OCI-LY3 (cell line): ENCODE data around the gene ZNF181.

Source experiments
- H2AFZ ChIP-seq: fragments of 200-600, 300-600 bp; shearing (Covaris generic); 2 replicates; pipeline ENCODE4 v1.6.0; 2014; ENCODE audit warnings: antibody characterized with exemption, low read depth, low read length
- H3K27ac ChIP-seq: fragments of 200-600, 300-600 bp; sonication (generic); 2 replicates; pipeline ENCODE4 v1.5.1; 2014; ENCODE audit warnings: mild to moderate bottlenecking, low read length, moderate library complexity, mixed read lengths
- H3K27me3 ChIP-seq: fragments of 200-600, 300-600 bp; sonication (generic); 2 replicates; pipeline ENCODE4 v1.6.1; 2014; ENCODE audit warnings: low read depth, low read length, mixed read lengths
- H3K36me3 ChIP-seq: fragments of 200-600, 300-600 bp; sonication (generic); replicated peaks from 2 replicates; pipeline ENCODE3; 2014; ENCODE audit warnings: low read depth, low read length, mixed read lengths
- H3K4me1 ChIP-seq: fragments of 300-600, 200-600 bp; sonication (generic); 2 replicates; pipeline ENCODE4 v1.6.1; 2014; ENCODE audit warnings: low read length, mixed read lengths
- H3K4me2 ChIP-seq: fragments of 200-600, 300-600 bp; sonication (generic); 2 replicates; pipeline ENCODE4 v1.6.1; 2014; ENCODE audit warnings: low read length, mixed read lengths
- H3K4me3 ChIP-seq: fragments of 300-600, 200-600 bp; sonication (generic); 2 replicates; pipeline ENCODE4 v1.5.1; 2014; ENCODE audit warnings: antibody characterized with exemption, mild to moderate bottlenecking, low read length, moderate library complexity
- H3K79me2 ChIP-seq: fragments of 300-600, 200-600 bp; shearing (Covaris generic); 2 replicates; pipeline ENCODE4 v1.6.1; 2014; ENCODE audit warnings: mild to moderate bottlenecking, low read length, mixed read lengths
- H3K9ac ChIP-seq: fragments of 300-600, 200-600 bp; shearing (Covaris generic); 2 replicates; pipeline ENCODE4 v1.6.0; 2014; ENCODE audit warnings: mild to moderate bottlenecking, low read length, moderate library complexity
- H3K9me3 ChIP-seq: fragments of 200-600, 300-600 bp; shearing (Covaris generic); 2 replicates; pipeline ENCODE4 v1.6.1; 2014; ENCODE audit warnings: low read length, mixed read lengths; ENCODE audit not compliant: insufficient read depth
- H4K20me1 ChIP-seq: fragments of 200-600, 300-600 bp; sonication (generic); 2 replicates; pipeline ENCODE4 v1.6.1; 2016; ENCODE audit warnings: low read length, mixed read lengths; ENCODE audit not compliant: insufficient read depth
- EZH2phosphoT487 ChIP-seq: fragments of 200-600 bp; shearing (Covaris generic); IDR thresholded peaks from 2 replicates; pipeline ENCODE4 v1.6.1; 2018; ENCODE audit warnings: antibody characterized with exemption, mixed run types, low read depth
- TF ChIP-seq, protein P1 (sequence below): fragments of 200-600, 300-600 bp; sonication (generic); IDR thresholded peaks from 2 replicates; pipeline ENCODE4 v1.5.1; 2014; ENCODE audit warnings: antibody characterized with exemption, low read length, low read depth

ZNF181 gene

DNA sequence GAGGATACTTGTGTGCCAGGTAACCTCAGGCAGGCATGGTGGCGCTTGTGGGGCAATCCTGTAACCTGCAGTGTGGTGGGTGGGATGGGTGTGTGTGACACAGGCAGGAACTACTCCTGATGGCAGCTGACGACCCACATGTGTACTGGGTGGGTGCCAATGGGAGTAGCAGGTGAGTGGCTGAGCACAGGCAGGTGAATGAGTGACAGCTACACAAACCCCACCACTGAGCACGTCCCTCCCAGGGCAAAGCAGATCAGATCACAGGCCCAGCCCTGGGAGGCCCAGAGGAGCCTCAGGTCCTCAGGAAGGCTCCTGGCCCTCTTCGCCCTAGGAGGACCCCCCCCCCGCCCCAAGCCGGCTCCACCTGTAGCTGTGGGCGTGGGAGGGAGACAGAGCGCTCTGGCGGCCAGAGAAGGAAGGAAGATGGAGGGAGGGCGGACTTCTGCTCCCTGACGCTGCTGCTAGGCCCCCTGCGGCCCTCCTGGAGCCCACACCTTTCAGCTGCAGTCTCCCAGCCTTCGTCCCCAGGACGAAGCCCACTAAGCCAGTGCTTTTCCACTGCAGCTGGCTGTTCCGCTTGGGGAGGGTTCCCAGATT is 1.3 kb upstream of the ZNF181 start:
- H3K4me2 ChIP-seq: peak overlapping the region; percentile 81; the same call in 1 of the 2 replicates
- no peaks in the 10 kb centered on the region for H4K20me1 ChIP-seq
- peaks cover 9% of the 10 kb centered on the region for H3K36me3 ChIP-seq
- H3K4me1 ChIP-seq: 0 out of 2 replicates have a peak, but pooled peaks cover 3% of the 10 kb centered on the region
- no peaks in the 10 kb centered on the region for H3K9me3 ChIP-seq
- TF ChIP-seq, protein P1, sequence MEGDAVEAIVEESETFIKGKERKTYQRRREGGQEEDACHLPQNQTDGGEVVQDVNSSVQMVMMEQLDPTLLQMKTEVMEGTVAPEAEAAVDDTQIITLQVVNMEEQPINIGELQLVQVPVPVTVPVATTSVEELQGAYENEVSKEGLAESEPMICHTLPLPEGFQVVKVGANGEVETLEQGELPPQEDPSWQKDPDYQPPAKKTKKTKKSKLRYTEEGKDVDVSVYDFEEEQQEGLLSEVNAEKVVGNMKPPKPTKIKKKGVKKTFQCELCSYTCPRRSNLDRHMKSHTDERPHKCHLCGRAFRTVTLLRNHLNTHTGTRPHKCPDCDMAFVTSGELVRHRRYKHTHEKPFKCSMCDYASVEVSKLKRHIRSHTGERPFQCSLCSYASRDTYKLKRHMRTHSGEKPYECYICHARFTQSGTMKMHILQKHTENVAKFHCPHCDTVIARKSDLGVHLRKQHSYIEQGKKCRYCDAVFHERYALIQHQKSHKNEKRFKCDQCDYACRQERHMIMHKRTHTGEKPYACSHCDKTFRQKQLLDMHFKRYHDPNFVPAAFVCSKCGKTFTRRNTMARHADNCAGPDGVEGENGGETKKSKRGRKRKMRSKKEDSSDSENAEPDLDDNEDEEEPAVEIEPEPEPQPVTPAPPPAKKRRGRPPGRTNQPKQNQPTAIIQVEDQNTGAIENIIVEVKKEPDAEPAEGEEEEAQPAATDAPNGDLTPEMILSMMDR: no peak
- no peak for TF ChIP-seq EZH2phosphoT487
- H3K9ac ChIP-seq: no peak overlapping the region
- H3K27ac ChIP-seq: no peak overlapping the region
- no peak overlapping the region for H2AFZ ChIP-seq
- H3K4me3 ChIP-seq: no peak overlapping the region; the same call in 1 of the 2 replicates
- H3K27me3 ChIP-seq: peaks cover 3% of the 10 kb centered on the region; the same call in 1 of the 2 replicates
- H3K79me2 ChIP-seq: no peaks in the 10 kb centered on the region

DNA sequence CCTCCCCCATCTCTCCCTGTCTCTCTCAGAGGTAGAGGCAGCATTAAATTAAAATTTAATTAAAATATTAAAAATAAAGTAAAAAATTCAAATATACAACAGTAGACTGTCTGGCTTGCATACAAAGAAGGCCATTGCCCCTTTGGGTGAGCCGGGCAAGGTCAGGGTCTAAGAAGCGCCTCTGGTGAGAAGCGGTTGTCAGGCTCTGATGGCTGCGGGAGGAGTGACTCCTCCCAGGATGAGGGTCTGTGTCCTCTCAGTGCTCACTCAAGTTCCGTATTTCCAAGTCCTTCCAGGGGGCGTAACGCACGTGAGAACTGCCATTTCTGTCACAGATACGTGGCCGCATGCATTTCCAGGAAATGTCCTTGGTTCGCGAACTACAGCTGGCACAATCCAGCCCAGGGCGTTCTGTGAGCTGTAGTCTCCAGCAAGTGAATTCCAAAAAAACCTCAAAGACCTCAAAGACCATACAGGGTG is 737 bp upstream of the ZNF181 start:
- Histone ChIP-seq H3K9me3 (no peaks in the 10 kb centered on the region), H3K9ac (peak overlapping the region; percentile 69), H3K27me3 (no peaks in the 10 kb centered on the region), H3K4me3 (peak overlapping the region; percentile 90), H3K27ac (peak overlapping the region; percentile 51; the same call in 1 of the 2 replicates), H3K36me3 (peaks cover 10% of the 10 kb centered on the region), H3K4me2 (peak overlapping the region; percentile 81), H4K20me1 (no peaks in the 10 kb centered on the region), H2AFZ (peak overlapping the region; percentile 98), H3K79me2 (no peaks in the 10 kb centered on the region), H3K4me1 (0 out of 2 replicates have a peak, but pooled peaks cover 3% of the 10 kb centered on the region)
- TF ChIP-seq EZH2phosphoT487: no peak
- TF ChIP-seq, protein P1: no peak

DNA sequence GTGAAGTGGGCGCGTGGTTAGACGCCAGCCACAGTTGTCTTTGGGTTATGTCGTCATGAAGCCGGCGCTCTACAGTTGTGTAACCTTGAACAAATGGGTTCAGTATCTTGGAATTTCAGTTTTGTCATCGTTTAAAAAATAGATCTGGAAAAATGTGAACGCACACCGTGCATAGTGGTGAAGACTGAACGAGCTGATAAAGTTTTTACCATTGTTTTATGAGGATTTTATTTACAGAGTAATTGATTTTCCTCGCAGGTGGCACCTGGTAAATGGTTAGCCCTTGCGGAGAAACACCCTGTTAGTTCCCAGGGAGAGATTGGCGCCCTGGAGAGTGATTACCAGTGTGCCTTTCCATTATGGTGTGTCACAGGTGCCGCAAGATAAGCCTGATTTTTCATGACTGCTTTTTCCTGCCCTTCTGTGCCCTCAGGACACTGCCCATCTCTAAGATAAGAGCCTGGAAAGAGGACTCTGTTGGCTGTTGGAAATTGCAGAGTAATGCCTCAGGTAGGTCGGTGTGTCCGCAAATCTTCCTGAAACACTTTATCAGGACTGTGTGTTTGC is 577 bp downstream of the ZNF181 start:
- peak overlapping the region; percentile 51 for H3K27ac ChIP-seq
- no peaks in the 10 kb centered on the region for H4K20me1 ChIP-seq
- TF ChIP-seq EZH2phosphoT487: no peak
- TF ChIP-seq, protein P1: no peak
- no peaks in the 10 kb centered on the region for H3K79me2 ChIP-seq
- H3K36me3 ChIP-seq: peaks cover 13% of the 10 kb centered on the region
- H2AFZ ChIP-seq: peak overlapping the region; percentile 98
- H3K9ac ChIP-seq: peak overlapping the region; percentile 69
- H3K4me3 ChIP-seq: peak overlapping the region; percentile 90
- H3K27me3 ChIP-seq: no peaks in the 10 kb centered on the region
- H3K4me1 ChIP-seq: 0 out of 2 replicates have a peak, but pooled peaks cover 3% of the 10 kb centered on the region
- no peaks in the 10 kb centered on the region for H3K9me3 ChIP-seq
- H3K4me2 ChIP-seq: peak overlapping the region; percentile 81

DNA sequence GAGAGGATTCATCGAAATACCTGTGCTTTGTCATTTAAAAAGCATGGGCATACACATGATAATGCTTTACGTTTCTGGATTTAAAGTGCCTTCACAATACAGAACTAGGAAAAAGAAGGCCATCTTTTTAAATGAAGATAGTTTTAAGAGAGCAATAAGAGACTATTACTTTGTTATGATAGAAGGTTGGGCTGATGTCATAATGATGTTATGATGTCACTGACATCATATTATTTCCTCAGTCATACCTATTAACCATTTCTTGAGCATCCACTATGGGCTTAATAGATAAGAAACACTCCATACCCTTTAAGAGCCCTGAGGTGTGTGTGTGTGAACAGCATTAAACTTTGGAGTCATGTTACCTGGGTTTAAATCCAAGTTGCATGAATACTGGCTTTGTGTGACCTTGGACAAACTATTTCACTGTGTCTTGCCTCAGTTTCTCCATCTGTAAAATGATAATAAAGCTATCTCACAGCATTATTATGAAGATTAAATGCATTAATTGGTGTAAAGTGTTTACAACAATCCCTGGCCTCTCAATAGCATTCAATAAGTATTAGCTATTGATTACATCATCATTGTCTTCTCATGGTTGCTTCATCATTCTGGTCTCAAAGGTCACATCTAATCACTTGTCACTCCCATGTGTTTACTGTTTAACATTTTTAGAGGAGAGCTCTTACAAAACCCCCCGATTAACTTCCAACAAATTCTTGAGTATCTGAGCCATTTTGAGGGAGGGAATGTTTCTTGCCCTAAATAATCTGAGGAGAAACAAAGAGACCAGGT is 11.1 kb downstream of the ZNF181 start:
- H4K20me1 ChIP-seq: no peaks in the 10 kb centered on the region
- H3K79me2 ChIP-seq: no peaks in the 10 kb centered on the region
- H3K4me2 ChIP-seq: no peak overlapping the region
- H3K9me3 ChIP-seq: 0 out of 2 replicates have a peak, but pooled peaks cover 2% of the 10 kb centered on the region
- H3K27ac ChIP-seq: no peak overlapping the region
- H3K9ac ChIP-seq: no peak overlapping the region
- H3K36me3 ChIP-seq: peaks cover 3% of the 10 kb centered on the region
- no peaks in the 10 kb centered on the region for H3K27me3 ChIP-seq
- TF ChIP-seq, protein P1: no peak
- TF ChIP-seq EZH2phosphoT487: no peak
- H3K4me1 ChIP-seq: no peaks in the 10 kb centered on the region
- H3K4me3 ChIP-seq: no peak overlapping the region
- no peak overlapping the region for H2AFZ ChIP-seq
